Right renal cortex interstitium (tissue), 3 donors: Measurements from ENCODE around the gene INO80E. TPM values are rescaled to one million over a fixed set of nuclear protein-coding genes. Genes with fewer than 3 reads are reported as not detected.
"Not testable (repeated sequence)": the region's sequence is repeated elsewhere in the genome, so short reads cannot be mapped to it uniquely, and the experiment has no call there.

Source experiments
- DNase-seq, 3 donors: peaks; one replicate each; pipeline ENCODE4 v3.0.0-alpha.2; 2013; ENCODE audit warnings: low read depth in 3 of 3, low spot score in 2 of 3
- polyA plus RNA-seq, 3 donors: library from polyadenylated mRNA; unstranded; fragments of 120-200 nt; gene quantifications; one replicate each; pipeline ENCODE4 v1.2.1, GENCODE V29; 2013; ENCODE audit not compliant: insufficient read length in 3 of 3

INO80E gene
- polyA plus RNA-seq, 3 donors, result 34.5 to 37.9 (median 36.7) TPM

DNA sequence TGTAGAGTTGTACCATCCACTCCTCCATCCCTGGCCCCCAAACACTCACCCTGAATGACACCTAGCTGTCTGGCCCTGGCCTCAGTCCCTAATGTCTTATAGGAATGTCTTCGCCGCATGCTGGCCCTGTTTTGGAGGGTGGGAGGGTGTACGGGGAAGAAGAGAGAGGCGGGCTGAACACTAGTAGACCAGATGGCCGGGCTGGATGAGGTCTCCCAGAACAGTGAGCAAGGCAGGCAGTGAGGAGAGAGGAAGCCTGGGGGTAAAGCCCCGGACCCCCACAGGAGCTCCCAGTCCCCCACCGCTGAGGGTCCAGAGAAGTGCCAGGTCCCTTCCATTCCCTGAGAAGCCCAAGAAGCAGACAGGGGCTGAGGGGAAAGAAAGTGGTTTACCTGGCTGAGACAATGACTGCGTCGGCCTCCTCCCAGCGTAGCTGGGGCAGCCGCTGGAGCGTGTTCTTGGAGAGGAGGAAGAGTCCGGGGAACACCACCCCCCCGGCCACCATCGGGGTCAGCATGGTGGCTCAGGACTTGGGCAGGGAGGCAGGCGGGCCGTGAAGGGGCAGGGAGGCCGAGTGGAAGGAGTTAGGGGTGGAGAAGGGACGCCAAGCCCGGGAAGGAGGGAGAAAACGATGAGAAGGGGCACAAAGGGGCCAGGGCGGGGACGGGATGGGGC, 34.1 kb downstream of the INO80E start:
- DNase-seq, result no peak

DNA sequence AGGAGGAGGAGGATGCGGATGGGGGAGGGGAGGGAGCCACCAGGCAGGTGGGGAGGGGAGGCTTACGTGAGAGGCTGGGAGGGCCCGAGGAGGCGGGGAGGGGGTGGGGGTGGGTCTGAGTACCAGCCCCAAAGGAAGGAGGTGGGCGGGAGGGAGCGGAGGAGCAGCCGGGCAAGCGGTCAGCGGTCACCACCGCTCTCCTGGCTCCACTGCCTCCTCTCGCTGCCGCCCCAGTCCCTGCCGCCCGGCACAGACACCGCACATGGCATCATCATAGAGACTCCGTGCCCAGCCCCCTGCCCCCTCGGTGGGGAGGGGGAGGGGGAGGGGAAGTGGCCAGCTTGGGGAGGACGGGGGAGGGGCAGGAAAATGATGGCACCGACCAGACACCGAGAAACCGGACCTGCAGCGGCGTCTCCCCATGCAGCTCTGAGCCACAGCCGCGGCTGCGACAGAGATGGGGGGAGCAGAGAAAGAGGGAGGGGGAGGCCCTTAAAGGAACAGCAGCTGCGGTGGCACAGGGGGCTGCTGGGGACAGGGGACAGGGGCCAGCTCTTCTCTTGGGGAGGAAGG, 34.9 kb downstream of the INO80E start, which contains the start of gene TLCD3B:
TLCD3B (minus strand) TSS at position 431 of the 573 bp plus-strand sequence. CDS start 744 bp downstream, outside the sequence.
- no peak for DNase-seq

DNA sequence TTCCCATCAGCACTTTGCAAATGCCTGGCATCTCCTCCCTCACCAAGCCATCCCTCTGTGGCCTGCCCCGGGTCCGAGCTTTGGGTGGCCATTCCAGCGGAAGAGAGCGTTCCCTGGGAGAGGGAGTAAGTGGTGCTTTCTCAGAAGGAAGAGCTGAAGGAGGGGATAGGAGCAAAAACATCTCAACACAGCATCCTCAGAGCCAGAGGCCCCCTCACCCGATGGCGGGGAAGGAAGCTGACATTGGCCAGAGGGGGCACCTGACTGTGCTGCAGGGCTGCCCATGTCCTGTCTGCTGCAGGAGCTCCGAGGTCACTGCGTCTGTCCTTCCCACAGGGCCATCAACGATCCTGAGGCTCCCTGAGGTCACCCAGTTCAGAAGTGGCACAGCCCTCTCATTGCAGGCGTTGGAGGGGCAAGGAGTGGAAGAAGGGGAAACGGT, 35.5 kb downstream of the INO80E start:
- no peak for DNase-seq

DNA sequence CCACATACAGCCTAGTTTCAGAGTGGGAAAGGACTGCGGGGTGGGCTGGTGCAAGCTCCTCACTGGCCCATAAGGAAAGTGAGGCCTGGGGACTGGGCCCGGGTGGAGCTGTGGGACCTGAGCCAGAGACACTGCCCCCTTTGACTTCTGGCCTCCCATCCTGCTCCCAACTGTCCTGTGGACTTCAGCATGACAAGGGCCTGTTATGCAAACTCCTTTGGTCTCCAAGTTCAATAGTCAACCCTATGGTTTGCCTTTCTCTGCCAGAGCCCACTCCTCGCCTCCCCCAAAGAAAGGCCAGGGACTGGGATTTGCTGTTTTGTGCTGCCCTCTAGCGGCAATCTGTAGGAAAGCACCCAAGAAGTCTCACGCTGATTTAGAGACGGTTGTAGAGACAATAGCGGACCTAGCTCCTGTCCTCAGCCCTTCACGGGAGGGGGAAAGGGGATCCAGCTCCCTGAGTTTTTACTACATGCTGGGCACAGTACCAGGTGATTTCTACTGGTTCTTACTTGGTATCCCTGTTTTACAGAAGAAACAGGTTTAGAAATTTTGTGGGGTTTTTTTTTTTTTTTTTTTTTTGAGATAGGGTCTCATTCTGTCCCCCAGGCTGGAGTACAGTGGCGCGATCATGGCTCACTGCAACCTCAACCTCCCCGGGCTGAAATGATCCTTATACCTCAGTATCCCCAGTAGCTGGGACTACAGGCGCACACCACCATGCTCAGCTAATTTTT, 36.2 kb downstream of the INO80E start:
- no peak for DNase-seq

DNA sequence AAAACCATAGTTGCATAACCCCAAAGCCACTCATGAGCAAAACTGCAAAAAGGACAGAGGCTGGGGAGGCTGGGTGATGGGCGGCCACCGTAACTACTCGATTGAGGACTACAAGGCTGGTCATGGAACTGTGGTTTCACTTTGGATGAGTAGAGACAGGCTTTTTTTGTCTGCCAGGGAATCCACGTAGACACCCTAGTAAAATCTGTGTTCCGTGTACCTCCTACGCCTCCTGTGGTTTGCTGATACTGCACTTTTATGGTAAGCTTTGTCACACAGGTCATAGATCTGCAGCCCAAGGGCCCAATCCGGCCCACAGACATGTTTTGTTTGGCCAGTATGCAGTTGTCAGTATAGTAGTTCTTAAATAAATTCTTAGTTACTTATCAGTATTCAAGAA, 37.2 kb downstream of the INO80E start:
- no peak for DNase-seq

DNA sequence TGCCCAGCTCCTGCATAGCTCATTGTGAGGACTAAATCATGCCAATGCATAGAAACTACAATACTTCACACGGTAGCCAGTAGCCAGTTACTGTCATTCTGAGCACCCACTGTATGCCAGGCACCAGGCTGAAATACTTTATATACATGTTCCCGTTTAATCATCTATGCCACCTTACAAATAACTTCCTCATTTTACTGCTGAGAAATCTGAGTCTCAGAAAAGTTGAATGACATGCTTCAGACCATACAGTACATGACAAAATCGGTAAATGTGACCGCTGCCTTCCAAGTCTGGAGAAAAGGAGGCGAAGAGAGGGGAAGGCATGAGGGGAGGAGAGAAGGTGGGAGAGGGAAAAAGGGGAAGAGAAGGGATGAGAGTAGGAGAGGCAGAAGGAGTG, 44.2 kb downstream of the INO80E start:
- DNase-seq, result no peak

DNA sequence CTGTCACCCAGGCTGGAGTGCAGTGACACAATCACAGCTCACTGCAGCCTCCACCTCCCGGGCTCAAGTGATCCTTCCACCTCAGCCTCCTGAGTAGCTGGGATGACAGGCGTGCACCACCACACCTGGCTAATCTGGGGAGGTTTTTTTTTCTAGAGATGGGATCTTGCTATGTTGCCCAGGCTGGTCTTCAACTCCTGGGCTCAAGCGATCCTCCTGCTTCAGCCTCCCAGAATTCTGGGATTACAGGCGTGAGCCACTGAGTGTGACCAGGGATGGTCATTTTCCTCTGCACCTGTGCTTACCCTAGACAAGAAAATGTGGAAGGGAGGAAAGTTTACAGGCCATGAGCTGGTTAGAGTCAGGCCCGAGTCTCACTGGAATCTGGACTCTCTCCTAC, 44.6 kb downstream of the INO80E start:
- not testable (repeated sequence) for DNase-seq

DNA sequence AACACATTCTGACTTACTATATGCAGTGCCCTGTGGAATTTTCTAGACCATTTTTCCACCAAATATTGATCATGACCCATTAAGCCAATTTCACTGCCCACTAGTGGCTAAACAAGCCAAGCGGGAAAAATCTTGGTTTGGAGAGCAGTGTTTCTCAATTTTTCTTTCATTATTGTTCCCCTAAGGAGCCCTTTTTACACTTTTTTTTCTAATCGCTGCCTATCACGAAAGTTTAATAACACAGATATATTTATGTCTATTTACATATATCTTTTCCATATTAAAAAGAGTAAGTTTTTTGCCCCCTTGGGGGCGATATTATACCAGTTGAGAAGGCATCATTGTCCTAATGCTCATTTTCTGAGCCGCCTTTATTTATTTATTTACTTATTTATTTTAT, 45.8 kb downstream of the INO80E start:
- DNase-seq, result no peak

DNA sequence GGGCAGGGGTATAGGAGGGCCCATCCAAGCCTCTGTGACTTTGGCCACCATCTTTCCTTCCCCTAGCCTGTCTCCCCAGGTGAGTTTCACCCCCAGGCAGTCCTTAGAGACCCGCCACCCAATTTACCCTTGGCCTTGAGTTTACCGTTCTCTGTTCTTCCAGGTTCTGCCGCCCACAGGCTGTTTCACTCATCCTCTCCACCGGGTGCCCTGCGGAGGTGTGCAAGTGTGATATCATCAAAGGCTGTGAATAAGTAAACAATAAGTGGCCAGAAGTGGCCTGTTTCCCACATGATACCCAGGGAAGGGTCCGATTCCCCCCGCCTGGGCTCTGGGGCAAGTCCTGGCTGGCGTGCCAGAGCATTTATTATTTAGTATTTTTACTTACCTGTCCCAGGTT, 50.1 kb downstream of the INO80E start:
- DNase-seq, result no peak

DNA sequence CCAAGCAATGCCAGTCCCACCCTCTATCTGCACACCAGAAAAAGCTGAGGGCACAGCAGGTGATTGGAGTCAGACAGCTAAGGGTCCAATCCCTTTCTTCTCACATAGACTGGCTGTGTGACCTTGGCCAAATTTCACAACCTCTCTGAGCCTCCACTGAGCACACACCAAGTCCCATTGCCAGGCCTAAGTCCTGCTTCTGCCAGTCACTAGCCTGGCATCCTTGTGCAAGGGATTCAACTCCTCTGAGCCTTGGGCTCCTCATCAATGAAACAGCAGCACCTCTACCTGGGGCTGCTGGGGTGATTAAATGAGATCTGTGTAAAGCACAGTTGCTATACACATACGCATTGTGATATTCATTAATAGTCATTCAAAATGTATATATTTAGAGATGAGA, 50.5 kb downstream of the INO80E start:
- no peak for DNase-seq

DNA sequence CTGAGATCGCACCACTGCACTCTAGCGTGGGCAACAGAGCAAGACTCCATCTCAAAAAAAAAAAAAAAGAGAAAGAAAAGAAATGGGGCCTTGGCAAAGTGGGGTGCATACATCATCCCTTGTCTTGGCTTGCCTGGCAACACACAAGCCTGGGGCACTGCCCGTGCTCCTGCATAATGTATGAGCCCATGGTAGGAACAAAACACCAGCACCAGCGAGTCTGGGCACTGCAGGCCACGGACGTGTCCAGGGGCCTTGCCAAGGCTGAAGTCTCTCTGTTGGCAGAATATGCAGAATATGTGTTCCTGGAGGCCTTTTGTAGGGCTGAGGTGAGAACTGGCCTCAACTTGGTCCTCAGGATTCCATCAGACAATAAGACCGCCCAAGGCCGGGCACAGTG, 53.8 kb downstream of the INO80E start:
- no peak for DNase-seq

DNA sequence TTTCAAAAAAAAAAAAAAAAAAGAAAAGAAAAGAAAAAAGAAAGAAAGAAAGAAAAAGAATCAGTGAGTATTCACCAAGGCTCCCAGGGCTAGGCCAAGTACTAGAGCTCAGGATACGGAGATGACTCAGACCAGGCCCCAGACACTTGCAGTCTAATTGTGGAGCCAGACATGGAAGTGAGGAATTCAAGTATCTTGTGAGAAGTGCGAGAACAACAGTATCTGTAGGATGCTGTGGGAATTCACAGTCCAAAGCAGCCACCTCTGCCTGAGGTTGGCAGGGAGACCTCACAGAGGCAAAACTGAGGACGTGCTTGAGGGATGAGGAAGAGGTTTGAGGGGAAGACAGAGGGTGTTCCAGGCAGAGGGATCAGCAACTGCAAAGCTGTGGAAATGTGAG, 55.5 kb downstream of the INO80E start:
- no peak for DNase-seq

DNA sequence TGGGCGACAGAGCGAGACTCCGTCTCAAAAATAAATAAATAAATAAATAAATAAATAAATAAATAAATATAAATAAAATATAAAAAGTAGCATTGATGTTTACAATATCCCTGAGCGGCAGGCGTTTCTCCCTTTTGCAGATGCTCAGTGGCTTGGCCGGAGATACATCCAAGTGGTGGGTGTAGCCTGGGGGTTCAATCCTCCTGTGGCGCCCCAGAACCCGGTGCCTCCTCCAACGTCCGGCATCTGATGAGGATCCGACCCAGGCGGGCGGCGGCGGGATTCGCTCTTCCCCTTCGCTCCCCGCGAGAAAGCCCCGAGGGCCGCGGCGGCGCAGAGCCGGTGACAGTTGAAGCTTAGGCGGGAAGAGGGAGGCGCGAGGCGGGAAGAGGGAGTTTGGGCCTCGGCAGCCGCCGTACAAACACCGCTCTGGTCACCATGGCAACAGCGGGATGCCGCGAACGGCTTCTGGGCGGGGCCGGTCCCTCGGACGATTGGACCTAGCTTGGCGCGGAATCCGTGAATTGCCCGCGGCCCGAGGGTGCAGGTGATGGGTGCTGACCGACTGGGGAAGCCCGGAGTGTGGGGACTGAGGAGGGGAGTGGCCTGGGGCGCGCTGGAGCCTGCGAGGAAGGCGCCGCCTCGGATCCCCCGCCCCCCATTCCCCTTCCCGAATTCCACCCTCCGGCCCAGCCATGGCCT, 56.8 kb downstream of the INO80E start:
- DNase-seq, result peak in 2 of 3 donors; percentile 69 to 80

DNA sequence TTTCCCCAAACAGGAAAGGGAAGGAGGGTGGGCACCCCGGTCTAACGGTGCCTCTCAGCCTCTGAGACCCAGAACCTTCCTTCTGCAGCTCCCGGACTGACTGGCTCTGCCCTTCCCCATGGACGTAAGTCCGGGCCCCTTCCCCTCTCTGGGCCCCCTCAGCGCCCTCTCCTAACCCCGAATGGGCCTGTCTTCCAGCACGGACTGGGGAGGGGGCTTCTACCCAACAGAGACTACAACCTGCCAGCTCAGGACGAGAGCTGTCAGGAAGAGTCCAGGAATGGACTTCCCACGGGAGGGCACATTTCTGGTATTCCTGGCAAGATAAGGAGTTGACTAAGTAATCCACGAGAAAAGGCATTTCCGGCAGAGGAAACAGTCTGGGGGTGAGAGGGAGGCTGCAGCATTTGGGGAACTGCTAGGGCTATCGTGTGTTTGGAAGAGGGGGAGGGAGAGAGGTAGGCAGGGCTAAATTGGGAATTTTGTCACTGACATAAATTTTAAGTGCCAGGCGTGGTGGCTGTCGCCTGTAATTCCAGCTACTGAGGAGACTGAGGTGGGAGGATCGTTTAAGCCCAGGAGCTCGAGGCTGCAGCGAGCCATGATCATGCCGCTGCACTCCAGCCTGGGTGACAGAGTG, 57.5 kb downstream of the INO80E start:
- peak in 1 of 3 donors; percentile 25 for DNase-seq

DNA sequence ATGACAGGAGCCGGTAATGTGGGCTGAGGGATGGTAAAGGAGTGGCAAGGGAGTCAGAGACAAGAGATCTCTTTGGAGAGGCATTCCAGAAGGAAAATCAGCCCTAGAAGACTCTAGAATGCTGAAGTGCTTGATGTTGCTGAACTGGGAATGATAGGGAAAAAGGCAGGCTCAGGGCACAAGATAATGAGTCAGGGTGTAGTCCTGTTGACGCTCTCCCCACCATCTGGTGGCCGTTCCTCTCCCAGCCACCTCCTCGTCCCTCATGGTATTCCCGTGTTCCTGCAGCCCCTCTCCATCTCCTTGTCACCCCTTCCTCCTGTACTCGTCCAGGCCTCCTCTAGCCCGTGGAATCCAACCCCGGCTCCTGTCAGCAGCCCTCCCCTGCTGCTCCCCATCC, 58.4 kb downstream of the INO80E start:
- no peak for DNase-seq

DNA sequence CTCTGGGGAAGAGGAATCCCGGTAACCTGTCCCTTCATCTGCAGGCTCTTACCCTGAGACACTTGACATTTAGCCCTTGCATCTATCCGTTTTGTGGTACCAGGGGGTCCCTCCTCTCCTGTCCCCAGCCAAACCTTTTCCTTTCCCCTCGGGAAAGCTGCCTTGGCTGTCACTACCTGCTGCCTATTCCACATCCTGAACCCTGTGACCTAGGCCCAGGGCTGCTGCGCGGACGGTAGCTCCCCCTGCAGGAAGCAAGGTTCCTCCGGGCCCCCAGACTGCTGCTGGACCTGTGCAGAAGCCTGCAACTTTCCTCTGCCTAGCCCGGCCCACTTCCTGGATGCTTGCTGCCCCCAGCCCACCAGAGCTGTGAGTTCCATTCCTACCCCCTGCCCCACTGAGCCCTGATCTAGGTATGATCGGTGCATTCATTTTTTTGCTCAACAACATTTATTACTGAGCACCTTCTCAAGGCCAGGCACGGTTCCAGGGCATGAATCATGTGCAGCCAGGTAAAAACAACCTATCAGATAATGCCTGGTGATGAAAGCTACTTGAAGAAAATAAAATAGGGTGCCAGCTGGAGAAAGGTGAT, 59.0 kb downstream of the INO80E start:
- DNase-seq, result no peak
